GM19025 (cell line): ENCODE results near the gene RGMA.
"Not testable (repeated sequence)": the region's sequence is repeated elsewhere in the genome, so short reads cannot be mapped to it uniquely, and the experiment has no call there.

Experiments
- ATAC-seq: cut with Tn5 transposase; IDR thresholded peaks from one replicate; pipeline ENCODE4 v1.9.1; 2021; ENCODE audit warnings: mild to moderate bottlenecking, low read depth, moderate library complexity; ENCODE audit not compliant: unreplicated experiment

The RGMA gene

GRCh38 chr15:93036951-93037819 is 51.8 kb downstream of the RGMA start:
- no peak for ATAC-seq

GRCh38 chr15:93035953-93036810 is 52.8 kb downstream of the RGMA start:
- ATAC-seq: no peak

- ATAC-seq: no peak
These were observed 53.7 kb downstream of the RGMA start for GRCh38 chr15:93035092-93035915.

DNA sequence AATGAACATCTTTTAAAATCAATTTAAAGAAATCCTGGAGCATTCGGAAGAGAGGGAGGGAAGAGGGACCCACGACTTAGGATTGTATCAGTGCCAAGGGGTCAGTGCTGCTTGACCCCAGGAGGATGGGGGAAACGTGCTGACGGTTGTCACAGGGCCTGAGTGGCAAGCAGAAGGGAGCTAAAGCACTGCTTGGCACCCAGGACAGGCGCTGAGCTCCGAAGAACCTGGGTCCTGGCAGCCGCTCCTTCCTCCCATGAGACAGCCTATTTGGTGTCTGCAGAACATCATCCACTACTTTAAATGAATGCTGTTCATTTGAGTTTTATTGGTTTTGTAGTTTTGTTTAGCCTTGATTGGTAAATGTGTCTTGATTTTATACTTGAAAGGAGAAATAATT is 54.5 kb downstream of the RGMA start:
- ATAC-seq: no peak

- ATAC-seq: no peak
These were observed 55.5 kb downstream of the RGMA start for GRCh38 chr15:93033434-93034045.

GRCh38 chr15:93032515-93033206 is 56.4 kb downstream of the RGMA start:
- not testable (repeated sequence) for ATAC-seq

DNA sequence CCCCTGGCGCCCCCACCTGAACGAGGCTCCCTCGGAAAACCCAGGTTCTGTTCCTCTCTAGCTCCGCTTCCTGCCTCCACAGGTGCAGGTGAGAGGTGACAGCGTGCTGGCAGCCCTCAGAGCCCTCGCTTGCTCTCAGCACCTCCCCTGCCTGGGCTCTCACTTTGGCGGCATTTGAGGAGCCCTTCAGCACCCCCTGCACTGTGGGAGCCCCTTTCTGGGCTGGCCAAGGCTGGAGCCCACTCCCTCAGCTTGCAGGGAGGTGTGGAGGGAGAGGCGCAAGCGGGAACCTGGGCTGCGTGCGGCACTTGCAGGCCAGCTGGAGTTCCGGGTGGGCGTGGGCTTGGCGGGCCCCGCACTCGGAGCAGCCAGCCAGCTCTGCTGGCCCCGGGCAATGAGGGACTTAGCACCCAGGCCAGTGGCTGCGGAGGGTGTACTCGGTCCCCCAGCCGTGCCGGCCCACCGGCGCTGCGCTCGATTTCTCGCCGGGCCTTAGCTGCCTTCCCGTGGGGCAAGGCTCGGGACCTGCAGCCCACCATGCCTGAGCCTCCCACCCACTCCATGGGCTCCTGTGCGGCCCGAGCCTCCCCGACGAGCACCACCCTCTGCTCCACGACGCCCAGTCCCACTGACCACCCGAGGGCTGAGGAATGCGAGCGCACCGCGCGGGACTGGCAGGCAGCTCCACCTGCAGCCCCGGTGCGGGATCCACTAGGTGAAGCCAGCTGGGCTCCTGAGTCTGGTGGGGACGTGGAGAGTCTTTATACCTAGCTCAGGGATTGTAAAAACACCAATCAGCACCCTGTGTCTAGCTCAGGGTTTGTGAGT is 57.2 kb downstream of the RGMA start:
- ATAC-seq: not testable (repeated sequence)

GRCh38 chr15:93031103-93031464 is 57.9 kb downstream of the RGMA start:
- no peak for ATAC-seq

- ATAC-seq: peak; percentile 77
These were observed 58.4 kb downstream of the RGMA start for GRCh38 chr15:93030430-93031102.

GRCh38 chr15:93029836-93030429 is 59.1 kb downstream of the RGMA start:
- no peak for ATAC-seq

DNA sequence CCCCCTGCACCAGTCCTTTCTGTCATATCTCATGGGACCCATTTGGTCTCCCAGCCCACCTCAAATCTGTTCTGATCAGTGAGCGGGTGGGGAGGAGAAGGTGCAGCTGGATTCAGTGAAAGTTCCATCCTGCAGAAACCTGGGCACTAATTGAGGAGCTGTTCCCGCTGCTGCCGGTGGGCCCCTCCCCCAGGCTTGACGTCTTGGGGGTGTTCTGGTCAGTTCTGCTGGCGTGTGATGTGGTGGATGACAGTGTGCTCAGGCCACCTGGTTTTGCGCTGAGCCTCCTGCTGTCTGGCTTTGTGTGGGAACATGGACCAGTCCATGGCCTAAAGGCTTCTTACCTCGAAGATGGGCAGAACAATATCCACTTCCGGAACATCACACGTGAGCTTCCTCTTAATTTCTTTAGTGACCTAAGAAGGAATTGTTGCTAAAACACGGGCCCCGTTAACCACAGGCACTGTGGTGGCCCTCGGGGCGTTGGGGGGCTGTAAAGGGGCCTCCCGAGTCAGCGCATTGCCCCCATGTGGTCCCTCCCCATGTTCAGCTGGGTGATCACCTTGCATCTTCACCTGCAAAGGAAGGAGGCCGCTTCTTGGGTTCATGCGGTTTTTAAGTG is 59.7 kb downstream of the RGMA start:
- no peak for ATAC-seq

- ATAC-seq: no peak
These were observed 60.3 kb downstream of the RGMA start for GRCh38 chr15:93028632-93029213.

DNA sequence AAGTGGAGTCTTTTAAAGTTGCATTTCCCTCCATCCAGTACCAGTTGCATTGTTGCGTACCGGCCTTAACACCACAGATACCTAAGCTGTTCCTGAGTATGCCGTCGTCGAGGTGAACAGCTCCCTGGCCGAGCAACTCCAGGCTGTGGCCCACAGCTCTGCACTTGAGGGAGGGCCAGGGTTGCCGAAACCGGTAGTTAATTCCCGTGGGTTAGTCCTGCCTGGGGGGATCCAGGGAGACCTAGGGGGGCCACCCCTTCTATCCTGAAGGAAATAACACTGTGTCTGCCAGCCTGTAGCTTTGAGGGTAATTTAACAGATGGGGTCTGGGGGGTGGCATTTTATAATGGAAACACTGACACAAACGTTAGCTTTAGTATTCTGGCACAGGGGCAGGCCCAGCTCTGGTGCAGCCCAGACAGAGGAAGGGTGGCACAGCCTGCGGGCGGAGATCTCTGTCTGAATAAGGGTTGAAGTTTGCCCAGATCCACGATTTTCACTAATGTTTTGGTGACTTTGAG is 60.8 kb downstream of the RGMA start:
- no peak for ATAC-seq

DNA sequence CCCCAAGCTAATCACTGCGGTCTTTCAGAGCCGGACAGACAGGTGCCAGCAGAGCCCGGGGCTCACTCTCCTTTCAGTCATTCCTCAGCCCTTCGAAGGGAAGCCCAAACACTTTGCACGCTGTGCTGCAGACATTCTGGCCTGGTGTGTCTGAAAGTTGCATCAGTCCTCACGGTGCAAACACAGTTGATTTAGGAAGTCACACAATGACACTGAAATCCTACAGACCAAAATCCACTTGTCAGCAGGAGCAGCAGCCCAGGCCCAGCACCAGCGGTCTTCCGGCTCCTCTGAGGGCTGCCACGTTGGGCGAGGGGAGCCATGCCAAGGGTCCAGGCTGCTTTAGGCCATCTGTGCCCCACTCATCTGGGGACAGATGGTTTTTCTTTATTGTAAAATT is 61.6 kb downstream of the RGMA start:
- no peak for ATAC-seq

- ATAC-seq: no peak
These were observed 62.6 kb downstream of the RGMA start for GRCh38 chr15:93026380-93026817.

- ATAC-seq: no peak
These were observed 63.4 kb downstream of the RGMA start for GRCh38 chr15:93025625-93025982.
